Measurements from ENCODE around the gene MYCN.
"Not testable (repeated sequence)": the region's sequence is repeated elsewhere in the genome, so short reads cannot be mapped to it uniquely, and the experiment has no call there.

Gene MYCN

GRCh38 chr2:15925819-15926218, 14.5 kb upstream of the MYCN start:
- no peak overlapping the region for H3K27ac ChIP-seq
- H3K4me3 ChIP-seq (ENCODE audit: low read depth in 1 of 2, low read length in 1 of 2): no peak overlapping the region
- H3K36me3 ChIP-seq: no peaks in the 10 kb centered on the region
- no peaks in the 10 kb centered on the region for H3K9me3 ChIP-seq
- no peaks in the 10 kb centered on the region for H3K4me1 ChIP-seq (ENCODE audit: control insufficient read depth in 1 of 2, insufficient read depth in 1 of 2, low read depth in 1 of 2, low read length in 1 of 2)
- TF ChIP-seq CTCF (IDR thresholded peaks at IDR 0.05): no peak
- H3K27me3 ChIP-seq: no peaks in the 10 kb centered on the region

- H3K27me3 ChIP-seq: no peaks in the 10 kb centered on the region
- H3K4me3 ChIP-seq (ENCODE audit: low read depth in 1 of 2, low read length in 1 of 2): no peak overlapping the region
- no peaks in the 10 kb centered on the region for H3K36me3 ChIP-seq
- no peak for TF ChIP-seq CTCF (IDR thresholded peaks at IDR 0.05)
- no peaks in the 10 kb centered on the region for H3K9me3 ChIP-seq
- no peak overlapping the region for H3K27ac ChIP-seq
- H3K4me1 ChIP-seq (ENCODE audit: control insufficient read depth in 1 of 2, insufficient read depth in 1 of 2, low read depth in 1 of 2, low read length in 1 of 2): no peaks in the 10 kb centered on the region
These were observed 14.1 kb upstream of the MYCN start for GRCh38 chr2:15926252-15926651.

GRCh38 chr2:15927551-15928218, 12.7 kb upstream of the MYCN start:
- TF ChIP-seq CTCF (IDR thresholded peaks at IDR 0.05): no peak
- Histone ChIP-seq H3K9me3 (no peaks in the 10 kb centered on the region), H3K27me3 (no peaks in the 10 kb centered on the region), H3K4me3 (ENCODE audit: low read depth in 1 of 2, low read length in 1 of 2) (no peak overlapping the region), H3K36me3 (no peaks in the 10 kb centered on the region), H3K4me1 (ENCODE audit: control insufficient read depth in 1 of 2, insufficient read depth in 1 of 2, low read depth in 1 of 2, low read length in 1 of 2) (no peaks in the 10 kb centered on the region), H3K27ac (no peak overlapping the region)

- H3K9me3 ChIP-seq; H3K4me3 ChIP-seq (ENCODE audit: low read depth in 1 of 2, low read length in 1 of 2); H3K27ac ChIP-seq; H3K27me3 ChIP-seq; H3K36me3 ChIP-seq; H3K4me1 ChIP-seq (ENCODE audit: control insufficient read depth in 1 of 2, insufficient read depth in 1 of 2, low read depth in 1 of 2, low read length in 1 of 2): not testable (repeated sequence)
These were observed 11.3 kb upstream of the MYCN start for GRCh38 chr2:15929008-15929407.

- H3K27me3 ChIP-seq: no peaks in the 10 kb centered on the region
- H3K27ac ChIP-seq: no peak overlapping the region
- TF ChIP-seq CTCF (IDR thresholded peaks at IDR 0.05): no peak
- H3K9me3 ChIP-seq: no peaks in the 10 kb centered on the region
- no peaks in the 10 kb centered on the region for H3K36me3 ChIP-seq
- H3K4me1 ChIP-seq (ENCODE audit: control insufficient read depth in 1 of 2, insufficient read depth in 1 of 2, low read depth in 1 of 2, low read length in 1 of 2): no peaks in the 10 kb centered on the region
- H3K4me3 ChIP-seq (ENCODE audit: low read depth in 1 of 2, low read length in 1 of 2): no peak overlapping the region
These were observed 10.5 kb upstream of the MYCN start for GRCh38 chr2:15929861-15930260.

GRCh38 chr2:15930589-15931318, 9.6 kb upstream of the MYCN start:
- Histone ChIP-seq H3K27ac (no peak overlapping the region), H3K36me3 (no peaks in the 10 kb centered on the region), H3K9me3 (no peaks in the 10 kb centered on the region), H3K27me3 (no peaks in the 10 kb centered on the region), H3K4me3 (ENCODE audit: low read depth in 1 of 2, low read length in 1 of 2) (no peak overlapping the region), H3K4me1 (ENCODE audit: control insufficient read depth in 1 of 2, insufficient read depth in 1 of 2, low read depth in 1 of 2, low read length in 1 of 2) (no peaks in the 10 kb centered on the region)
- TF ChIP-seq CTCF (IDR thresholded peaks at IDR 0.05): no peak
